HCT116 (cell line): ENCODE measurements around the gene PLEKHA4. TPM values are rescaled to one million over a fixed set of nuclear protein-coding genes. Genes with fewer than 3 reads are reported as not detected.

Experiments
- ATAC-seq: fragments of 200-7000 bp; cut with Tn5 transposase; 2 replicates; pipeline ENCODE4 v1.9.1; 2020; ENCODE audit warnings: mild to moderate bottlenecking, moderate library complexity
- BruUV-seq: library from RNA; stranded (reverse); fragments of 400-500 nt; replicated peaks from 2 replicates; lab custom pipeline; 2021; lab: Mats Ljungman, UMichigan
- CTCF ChIA-PET: fragments of 300-600 bp; sonication (Branson Sonifier 250); formaldehyde crosslinking; loops from one replicate; lab custom pipeline; 2021; ENCODE audit warnings: antibody characterized with exemption; lab: Charles Lee
- POLR2A ChIA-PET: fragments of 300-600, 350-600 bp; sonication (Branson Sonifier 250); formaldehyde crosslinking; loops from one replicate; lab custom pipeline; 2021; ENCODE audit warnings: antibody characterized with exemption; lab: Charles Lee
- RAD21 ChIA-PET, 2 experiments: fragments of 300-600 bp; sonication (Branson Sonifier 250); formaldehyde crosslinking; loops; one replicate each; lab custom pipeline; 2023; ENCODE audit warnings: low total read pairs in 2 of 2; ENCODE audit not compliant: uncharacterized antibody in 2 of 2, unreplicated experiment in 2 of 2, low non-redundant PET in 1 of 2; lab: Charles Lee
- DNase-seq: peaks from one replicate; pipeline ENCODE4 v3.0.0-alpha.2; 2010; ENCODE audit warnings: low read depth, low spot score
- H2AFZ ChIP-seq: fragments of 200-600 bp; shearing (Covaris generic), sonication (generic); 2 replicates; pipeline ENCODE4 v1.6.1; 2017; ENCODE audit warnings: low read depth, mixed run types, mixed read lengths, antibody characterized with exemption, low read length; ENCODE audit not compliant: poor library complexity, severe bottlenecking
- H3K27ac ChIP-seq: 2 replicates; pipeline ENCODE4 v1.5.1; 2012; ENCODE audit warnings: low read depth, low read length
- H3K27me3 ChIP-seq: fragments of 200-600 bp; sonication (generic); 2 replicates; pipeline ENCODE4 v1.6.1; 2016; ENCODE audit warnings: mixed run types, low read length, mixed read lengths; ENCODE audit not compliant: insufficient read depth
- H3K36me3 ChIP-seq, 2 experiments: fragments of 200-500 bp in 1 of 2; fragments of 200-600 bp in 1 of 2; sonication (Bioruptor generic) in 1 of 2; sonication (generic) in 1 of 2; 2 replicates each; pipeline versions ENCODE4 v1.5.1 to v1.6.1; 2014 to 2016; ENCODE audit warnings: low read length in 2 of 2, inconsistent platforms in 1 of 2, mixed read lengths in 1 of 2, mixed run types in 1 of 2; ENCODE audit not compliant: insufficient read depth in 2 of 2, control insufficient read depth in 1 of 2
- H3K4me1 ChIP-seq, 2 experiments: fragments of 200-600 bp in 1 of 2; sonication (generic) in 1 of 2; 2 replicates each; pipeline versions ENCODE4 v1.5.1 to v1.6.1; 2012 to 2017; ENCODE audit warnings: low read length in 2 of 2, inconsistent platforms in 1 of 2, mild to moderate bottlenecking in 1 of 2, mixed read lengths in 1 of 2, mixed run types in 1 of 2, moderate library complexity in 1 of 2; ENCODE audit not compliant: insufficient read depth in 2 of 2, control insufficient read depth in 1 of 2
- H3K4me2 ChIP-seq: fragments of 200-600 bp; sonication (generic); 2 replicates; pipeline ENCODE4 v1.6.1; 2017; ENCODE audit warnings: mixed run types, low read length, mixed read lengths
- H3K4me3 ChIP-seq, 2 experiments: fragments of 200-600 bp in 1 of 2; sonication (generic) in 1 of 2; replicated peaks in 1 of 2; 2 replicates each; pipeline ENCODE4 v1.5.1; 2011 to 2016; ENCODE audit warnings: low read length in 2 of 2, control low read depth in 1 of 2, low read depth in 1 of 2, mild to moderate bottlenecking in 1 of 2, mixed read lengths in 1 of 2, mixed run types in 1 of 2
- H3K79me2 ChIP-seq: fragments of 200-600 bp; sonication (generic); 2 replicates; pipeline ENCODE4 v1.6.1; 2017; ENCODE audit warnings: mild to moderate bottlenecking, mixed run types, low read length, moderate library complexity, mixed read lengths; ENCODE audit not compliant: insufficient read depth
- H3K9ac ChIP-seq: fragments of 200-600 bp; sonication (generic); 2 replicates; pipeline ENCODE4 v1.6.1; 2016; ENCODE audit warnings: low read length, mixed read lengths
- H3K9me2 ChIP-seq: fragments of 200-600 bp; sonication (generic), shearing (Covaris generic); 2 replicates; pipeline ENCODE4 v1.6.1; 2017; ENCODE audit warnings: mixed run types, mild to moderate bottlenecking, moderate library complexity; ENCODE audit not compliant: insufficient read depth
- H3K9me3 ChIP-seq, 2 experiments: fragments of 200-500 bp in 1 of 2; fragments of 200-600 bp in 1 of 2; sonication (Bioruptor generic) in 1 of 2; sonication (generic) in 1 of 2; 2 replicates each; pipeline ENCODE4 v1.6.1; 2014 to 2017; ENCODE audit warnings: low read length in 2 of 2, mixed read lengths in 2 of 2, inconsistent platforms in 1 of 2, low read depth in 1 of 2, mild to moderate bottlenecking in 1 of 2, mixed run types in 1 of 2, moderate library complexity in 1 of 2; ENCODE audit not compliant: control insufficient read depth in 1 of 2, insufficient read depth in 1 of 2
- H4K20me1 ChIP-seq: fragments of 200-600 bp; sonication (generic), shearing (Covaris generic); 2 replicates; pipeline ENCODE4 v1.6.1; 2017; ENCODE audit warnings: mixed run types, mild to moderate bottlenecking, moderate library complexity; ENCODE audit not compliant: insufficient read depth
- CBX3 ChIP-seq: IDR thresholded peaks from 2 replicates; pipeline ENCODE4 v1.6.1; 2012; ENCODE audit warnings: low read depth
- CEBPB ChIP-seq: IDR thresholded peaks from 2 replicates; pipeline ENCODE4 v1.6.1; 2012; ENCODE audit warnings: low read depth
- EZH2 ChIP-seq: fragments of 200-600 bp; sonication (generic); IDR thresholded peaks from 2 replicates; pipeline ENCODE4 v1.6.1; 2017; ENCODE audit warnings: antibody characterized with exemption, mixed run types
- EZH2phosphoT487 ChIP-seq: fragments of 200-600 bp; IDR thresholded peaks from 2 replicates; pipeline ENCODE4 v1.6.1; 2018; ENCODE audit warnings: antibody characterized with exemption, borderline replicate concordance
- JUND ChIP-seq: IDR thresholded peaks from 2 replicates; pipeline ENCODE4 v1.6.1; 2012
- POLR2AphosphoS5 ChIP-seq: IDR thresholded peaks from 2 replicates; pipeline ENCODE4 v1.6.1; 2011; ENCODE audit warnings: mild to moderate bottlenecking, low read depth, low read length, moderate library complexity
- RAD21 ChIP-seq: IDR thresholded peaks from 2 replicates; pipeline ENCODE4 v1.6.1; 2012; ENCODE audit warnings: low read depth, mild to moderate bottlenecking
- SIN3A ChIP-seq: IDR thresholded peaks from 2 replicates; pipeline ENCODE4 v1.6.1; 2012; ENCODE audit warnings: low read depth
- SP1 ChIP-seq: IDR thresholded peaks from 2 replicates; pipeline ENCODE4 v1.6.1; 2012; ENCODE audit warnings: low read depth
- YY1 ChIP-seq: IDR thresholded peaks from 2 replicates; pipeline ENCODE4 v1.6.1; 2011; ENCODE audit warnings: low read length, low read depth, moderate library complexity, mild to moderate bottlenecking; ENCODE audit not compliant: insufficient replicate concordance; ENCODE audit errors: extremely low read depth
- ZFX ChIP-seq: fragments of 450-650 bp; IDR thresholded peaks from 2 replicates; pipeline ENCODE4 v1.6.1; 2017
- ZNF274 ChIP-seq: fragments of 200-500 bp; sonication (Bioruptor generic); IDR thresholded peaks from 2 replicates; pipeline ENCODE4 v1.6.1; 2014; ENCODE audit warnings: mild to moderate bottlenecking, low read depth, low read length, inconsistent platforms
- intact Hi-C: fragments of 100-400 bp; cut with micrococcal nuclease; formaldehyde crosslinking; loops from 2 replicates; pipeline ENCODE4 v1.10.0; 2022
- total RNA-seq: library from RNA; stranded (reverse); gene quantifications from one replicate; pipeline ENCODE4 v1.2.1, GENCODE V29; 2021; ENCODE audit not compliant: unreplicated experiment
- TF ChIP-seq, protein P1 (sequence below): IDR thresholded peaks from 2 replicates; pipeline ENCODE4 v1.6.1; 2012; ENCODE audit warnings: low read depth
- TF ChIP-seq, protein P2 (sequence below), 3 experiments: fragments of 200-600 bp in 1 of 3; sonication (generic) in 1 of 3; IDR thresholded peaks in 2 of 3; conservative IDR thresholded peaks in 1 of 3; 2 replicates each; pipeline ENCODE4 v1.5.1; 2012 to 2017; ENCODE audit warnings: low read depth in 2 of 3, low read length in 2 of 3, antibody characterized with exemption in 1 of 3, borderline replicate concordance in 1 of 3, control low read depth in 1 of 3, mild to moderate bottlenecking in 1 of 3, mixed read lengths in 1 of 3, mixed run types in 1 of 3, moderate library complexity in 1 of 3; ENCODE audit not compliant: insufficient read depth in 1 of 3
- TF ChIP-seq, protein P3 (sequence below): IDR thresholded peaks from 2 replicates; pipeline ENCODE4 v1.6.1; 2012

The PLEKHA4 gene
- total RNA-seq, 1 experiment from 2014 or later: 20.4 TPM

DNA sequence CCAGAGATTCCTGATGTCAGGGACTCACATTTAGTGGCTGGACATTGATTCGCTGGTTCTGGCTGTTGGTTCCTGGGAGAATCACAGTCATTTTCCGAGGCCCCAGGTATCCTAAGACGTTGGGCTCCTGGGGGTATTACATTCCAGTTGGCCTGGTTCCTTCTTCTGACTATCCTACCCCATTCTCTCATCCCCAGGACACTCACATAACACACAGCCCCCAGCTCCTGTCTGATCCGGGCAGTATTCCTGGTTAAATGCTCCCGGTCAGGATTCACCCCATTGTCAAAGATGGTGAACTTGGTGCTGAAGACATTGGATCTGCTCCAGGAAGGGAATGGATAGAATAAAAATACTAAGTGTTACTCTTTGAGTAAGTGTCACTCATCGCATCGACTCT is 15.3 kb upstream of the PLEKHA4 start:
- TF ChIP-seq RAD21 (no peak), ZNF274 (no peak), CEBPB (no peak), YY1 (no peak), EZH2phosphoT487 (no peak), ZFX (no peak), SIN3A (no peak), CBX3 (no peak), JUND (no peak), EZH2 (no peak), POLR2AphosphoS5 (no peak), SP1 (no peak)
- TF ChIP-seq, protein P1, sequence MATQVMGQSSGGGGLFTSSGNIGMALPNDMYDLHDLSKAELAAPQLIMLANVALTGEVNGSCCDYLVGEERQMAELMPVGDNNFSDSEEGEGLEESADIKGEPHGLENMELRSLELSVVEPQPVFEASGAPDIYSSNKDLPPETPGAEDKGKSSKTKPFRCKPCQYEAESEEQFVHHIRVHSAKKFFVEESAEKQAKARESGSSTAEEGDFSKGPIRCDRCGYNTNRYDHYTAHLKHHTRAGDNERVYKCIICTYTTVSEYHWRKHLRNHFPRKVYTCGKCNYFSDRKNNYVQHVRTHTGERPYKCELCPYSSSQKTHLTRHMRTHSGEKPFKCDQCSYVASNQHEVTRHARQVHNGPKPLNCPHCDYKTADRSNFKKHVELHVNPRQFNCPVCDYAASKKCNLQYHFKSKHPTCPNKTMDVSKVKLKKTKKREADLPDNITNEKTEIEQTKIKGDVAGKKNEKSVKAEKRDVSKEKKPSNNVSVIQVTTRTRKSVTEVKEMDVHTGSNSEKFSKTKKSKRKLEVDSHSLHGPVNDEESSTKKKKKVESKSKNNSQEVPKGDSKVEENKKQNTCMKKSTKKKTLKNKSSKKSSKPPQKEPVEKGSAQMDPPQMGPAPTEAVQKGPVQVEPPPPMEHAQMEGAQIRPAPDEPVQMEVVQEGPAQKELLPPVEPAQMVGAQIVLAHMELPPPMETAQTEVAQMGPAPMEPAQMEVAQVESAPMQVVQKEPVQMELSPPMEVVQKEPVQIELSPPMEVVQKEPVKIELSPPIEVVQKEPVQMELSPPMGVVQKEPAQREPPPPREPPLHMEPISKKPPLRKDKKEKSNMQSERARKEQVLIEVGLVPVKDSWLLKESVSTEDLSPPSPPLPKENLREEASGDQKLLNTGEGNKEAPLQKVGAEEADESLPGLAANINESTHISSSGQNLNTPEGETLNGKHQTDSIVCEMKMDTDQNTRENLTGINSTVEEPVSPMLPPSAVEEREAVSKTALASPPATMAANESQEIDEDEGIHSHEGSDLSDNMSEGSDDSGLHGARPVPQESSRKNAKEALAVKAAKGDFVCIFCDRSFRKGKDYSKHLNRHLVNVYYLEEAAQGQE: no peak
- TF ChIP-seq, protein P2, sequence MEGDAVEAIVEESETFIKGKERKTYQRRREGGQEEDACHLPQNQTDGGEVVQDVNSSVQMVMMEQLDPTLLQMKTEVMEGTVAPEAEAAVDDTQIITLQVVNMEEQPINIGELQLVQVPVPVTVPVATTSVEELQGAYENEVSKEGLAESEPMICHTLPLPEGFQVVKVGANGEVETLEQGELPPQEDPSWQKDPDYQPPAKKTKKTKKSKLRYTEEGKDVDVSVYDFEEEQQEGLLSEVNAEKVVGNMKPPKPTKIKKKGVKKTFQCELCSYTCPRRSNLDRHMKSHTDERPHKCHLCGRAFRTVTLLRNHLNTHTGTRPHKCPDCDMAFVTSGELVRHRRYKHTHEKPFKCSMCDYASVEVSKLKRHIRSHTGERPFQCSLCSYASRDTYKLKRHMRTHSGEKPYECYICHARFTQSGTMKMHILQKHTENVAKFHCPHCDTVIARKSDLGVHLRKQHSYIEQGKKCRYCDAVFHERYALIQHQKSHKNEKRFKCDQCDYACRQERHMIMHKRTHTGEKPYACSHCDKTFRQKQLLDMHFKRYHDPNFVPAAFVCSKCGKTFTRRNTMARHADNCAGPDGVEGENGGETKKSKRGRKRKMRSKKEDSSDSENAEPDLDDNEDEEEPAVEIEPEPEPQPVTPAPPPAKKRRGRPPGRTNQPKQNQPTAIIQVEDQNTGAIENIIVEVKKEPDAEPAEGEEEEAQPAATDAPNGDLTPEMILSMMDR (IDR thresholded peaks at IDR 0.05 in 2 of 3, conservative IDR thresholded peaks at IDR 0.05 in 1 of 3; ENCODE audit: borderline replicate concordance in 1 of 3, insufficient read depth in 1 of 3, low read depth in 2 of 3, low read length in 2 of 3): no peak
- TF ChIP-seq, protein P3, sequence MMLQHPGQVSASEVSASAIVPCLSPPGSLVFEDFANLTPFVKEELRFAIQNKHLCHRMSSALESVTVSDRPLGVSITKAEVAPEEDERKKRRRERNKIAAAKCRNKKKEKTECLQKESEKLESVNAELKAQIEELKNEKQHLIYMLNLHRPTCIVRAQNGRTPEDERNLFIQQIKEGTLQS: no peak
- H3K9ac ChIP-seq: no peak overlapping the region
- BruUV-seq: no TSS peak
- H3K4me3 ChIP-seq: no peak overlapping the region
- H3K4me2 ChIP-seq: no peak overlapping the region
- H3K36me3 ChIP-seq: no peaks in the 10 kb centered on the region
- no peak overlapping the region for H2AFZ ChIP-seq
- POLR2A ChIA-PET: no interaction called here
- no peak for ATAC-seq
- H3K4me1 ChIP-seq: peaks cover 0 to 6% of the 10 kb centered on the region in 2 experiments; a peak in 2 of 4 replicates
- CTCF ChIA-PET: no interaction called here
- RAD21 ChIA-PET: no interaction called here
- no peak for DNase-seq
- H3K9me2 ChIP-seq: no peaks in the 10 kb centered on the region
- no peaks in the 10 kb centered on the region for H4K20me1 ChIP-seq
- intact Hi-C loops: no loop called here
- H3K27me3 ChIP-seq: no peaks in the 10 kb centered on the region
- H3K9me3 ChIP-seq: no peaks in the 10 kb centered on the region
- H3K27ac ChIP-seq: no peak overlapping the region
- H3K79me2 ChIP-seq: no peaks in the 10 kb centered on the region
